ENCODE results near the gene SIGLEC9. TPM values are rescaled to one million over a fixed set of nuclear protein-coding genes. Genes with fewer than 3 reads are reported as not detected.

SIGLEC9 gene
- total RNA-seq, 1 donor from 2014 or later, result not detected

DNA sequence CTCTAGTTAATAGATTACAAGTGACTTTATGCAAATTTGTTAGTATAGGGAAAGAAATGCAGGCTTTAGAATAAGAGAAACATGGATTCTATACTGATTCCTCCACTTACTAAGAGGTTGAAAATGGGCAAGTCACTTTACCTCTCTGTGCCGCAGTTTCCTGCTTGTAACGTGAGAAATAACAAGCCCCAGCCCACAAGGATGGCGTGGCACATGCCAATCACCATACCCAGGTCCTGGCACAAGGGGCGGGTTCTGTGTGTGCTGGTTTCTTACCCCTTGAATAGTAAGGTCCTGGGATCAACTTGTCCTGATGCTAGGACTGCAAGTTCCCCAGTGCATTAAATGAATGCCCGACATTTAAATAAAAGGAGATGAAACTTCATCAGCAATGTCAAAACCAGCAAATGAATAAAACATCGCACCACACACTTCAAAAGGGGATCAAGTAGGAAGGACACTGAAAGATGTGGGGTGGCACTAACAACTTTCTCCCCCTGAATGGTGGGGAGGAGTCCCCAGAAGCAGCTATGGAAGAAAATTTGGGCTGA, 7.9 kb upstream of the SIGLEC9 start:
- Mint-ChIP-seq H3K9me3 (ENCODE audit: unreplicated experiment) (no peaks in the 10 kb centered on the region), H3K4me3 (ENCODE audit: unreplicated experiment) (no peak overlapping the region), H3K36me3 (ENCODE audit: unreplicated experiment) (no peaks in the 10 kb centered on the region), H3K27me3 (ENCODE audit: unreplicated experiment) (no peaks in the 10 kb centered on the region), H3K4me1 (ENCODE audit: unreplicated experiment) (no peaks in the 10 kb centered on the region), H3K27ac (ENCODE audit: unreplicated experiment) (no peak overlapping the region)
- no peak for TF ChIP-seq CTCF (IDR thresholded peaks at IDR 0.05)
- DNase-seq (ENCODE audit: extremely low spot score, unreplicated experiment), result no peak

DNA sequence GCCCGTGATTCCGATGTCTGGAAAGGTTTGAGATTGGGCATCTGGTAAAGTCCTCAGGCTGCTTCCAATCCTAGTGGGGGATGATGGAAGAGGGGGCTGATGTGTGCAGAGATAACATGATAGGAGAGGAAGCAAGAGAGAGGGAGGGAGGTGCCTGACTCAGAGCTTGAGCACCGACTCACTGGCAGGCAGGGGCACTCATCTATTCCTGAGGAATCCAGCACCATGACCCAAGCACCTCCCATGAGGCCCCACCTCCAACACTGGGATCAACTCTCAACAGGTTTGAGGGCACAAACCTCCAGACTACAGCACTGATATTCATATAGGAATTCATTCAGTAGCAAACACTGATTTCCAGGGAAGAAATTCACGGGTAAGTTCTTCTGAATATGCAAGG, 5.6 kb upstream of the SIGLEC9 start:
- DNase-seq (ENCODE audit: extremely low spot score, unreplicated experiment), result no peak
- no peak overlapping the region for H3K4me3 Mint-ChIP-seq (ENCODE audit: unreplicated experiment)

DNA sequence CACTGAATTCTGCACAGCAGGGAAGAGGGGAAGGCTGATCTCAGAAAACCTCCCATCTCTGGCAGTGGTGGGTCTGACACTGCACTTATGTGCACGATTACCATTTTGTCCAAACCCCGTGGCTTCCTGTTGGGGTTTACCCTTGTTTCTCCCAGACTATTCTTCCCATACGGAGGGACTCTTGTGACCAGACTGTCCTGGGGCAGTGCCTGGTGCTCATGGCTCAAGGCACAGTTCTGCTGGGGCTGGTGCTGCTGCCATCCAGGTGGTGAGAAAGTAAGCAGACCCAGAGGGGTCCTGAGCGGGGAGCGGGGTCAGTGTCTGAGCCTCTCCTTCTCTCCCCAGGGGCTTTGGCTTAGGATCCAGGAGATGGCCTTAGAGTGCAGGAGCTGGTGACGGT, 5.1 kb upstream of the SIGLEC9 start:
- Mint-ChIP-seq H3K27ac (ENCODE audit: unreplicated experiment) (no peak overlapping the region), H3K36me3 (ENCODE audit: unreplicated experiment) (no peaks in the 10 kb centered on the region), H3K9me3 (ENCODE audit: unreplicated experiment) (no peaks in the 10 kb centered on the region), H3K27me3 (ENCODE audit: unreplicated experiment) (no peaks in the 10 kb centered on the region), H3K4me1 (ENCODE audit: unreplicated experiment) (no peaks in the 10 kb centered on the region), H3K4me3 (ENCODE audit: unreplicated experiment) (no peak overlapping the region)
- no peak for DNase-seq (ENCODE audit: extremely low spot score, unreplicated experiment)
- TF ChIP-seq CTCF (IDR thresholded peaks at IDR 0.05), result no peak

More for the DNA sequence above, 5.6 kb upstream of the SIGLEC9 start:
- no peak overlapping the region for H3K27ac Mint-ChIP-seq (ENCODE audit: unreplicated experiment)
- no peak for TF ChIP-seq CTCF (IDR thresholded peaks at IDR 0.05)
- H3K27me3 Mint-ChIP-seq (ENCODE audit: unreplicated experiment), result no peaks in the 10 kb centered on the region
- H3K36me3 Mint-ChIP-seq (ENCODE audit: unreplicated experiment), result no peaks in the 10 kb centered on the region
- no peaks in the 10 kb centered on the region for H3K9me3 Mint-ChIP-seq (ENCODE audit: unreplicated experiment)
- no peaks in the 10 kb centered on the region for H3K4me1 Mint-ChIP-seq (ENCODE audit: unreplicated experiment)

- no peak for DNase-seq (ENCODE audit: extremely low spot score, unreplicated experiment)
- no peaks in the 10 kb centered on the region for H3K27me3 Mint-ChIP-seq (ENCODE audit: unreplicated experiment)
- no peak overlapping the region for H3K27ac Mint-ChIP-seq (ENCODE audit: unreplicated experiment)
- no peaks in the 10 kb centered on the region for H3K36me3 Mint-ChIP-seq (ENCODE audit: unreplicated experiment)
- H3K4me3 Mint-ChIP-seq (ENCODE audit: unreplicated experiment), result no peak overlapping the region
- no peaks in the 10 kb centered on the region for H3K9me3 Mint-ChIP-seq (ENCODE audit: unreplicated experiment)
- TF ChIP-seq CTCF (IDR thresholded peaks at IDR 0.05), result no peak
- no peaks in the 10 kb centered on the region for H3K4me1 Mint-ChIP-seq (ENCODE audit: unreplicated experiment)
Observed at GRCh38 chr19:51120160-51120559, 4.5 kb upstream of the SIGLEC9 start.

DNA sequence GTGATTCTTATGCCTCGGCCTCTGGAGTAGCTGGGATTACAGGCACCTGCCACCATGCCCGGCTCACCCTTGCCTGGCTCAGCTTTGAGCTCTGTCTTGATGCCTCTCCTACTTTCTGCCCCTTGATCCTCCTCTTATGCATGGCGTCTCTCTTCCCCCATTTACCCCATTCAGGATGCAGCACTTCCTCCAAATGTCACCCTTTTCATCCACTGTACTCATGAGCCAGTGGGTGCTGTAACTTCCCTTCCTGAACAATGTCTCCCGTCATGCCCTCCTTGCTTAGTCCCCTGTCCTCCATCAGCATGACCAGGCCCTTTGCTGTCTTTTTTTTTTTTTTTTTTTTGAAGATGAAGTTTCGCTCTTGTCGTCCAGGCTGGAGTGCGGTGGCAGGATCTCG, 3.4 kb upstream of the SIGLEC9 start:
- Mint-ChIP-seq H3K9me3 (ENCODE audit: unreplicated experiment) (no peaks in the 10 kb centered on the region), H3K4me3 (ENCODE audit: unreplicated experiment) (no peak overlapping the region), H3K27me3 (ENCODE audit: unreplicated experiment) (no peaks in the 10 kb centered on the region), H3K27ac (ENCODE audit: unreplicated experiment) (no peak overlapping the region), H3K36me3 (ENCODE audit: unreplicated experiment) (no peaks in the 10 kb centered on the region), H3K4me1 (ENCODE audit: unreplicated experiment) (no peaks in the 10 kb centered on the region)
- DNase-seq (ENCODE audit: extremely low spot score, unreplicated experiment), result no peak
- no peak for TF ChIP-seq CTCF (IDR thresholded peaks at IDR 0.05)

Data from osteocyte (in vitro differentiated cells).